Stimulated activated CD8-positive, alpha-beta memory T cell treated with anti-CD3 and anti-CD28 coated beads, Interleukin-15, amount 100 ng/mL, for 1 hour (primary cell): Measurements from ENCODE around the gene SLC2A5.
"Not testable (repeated sequence)": the region's sequence is repeated elsewhere in the genome, so short reads cannot be mapped to it uniquely, and the experiment has no call there.

Experiments
- DNase-seq: peaks from one replicate; pipeline ENCODE4 v3.0.0-alpha.2; 2020; ENCODE audit warnings: low read depth

Gene SLC2A5

GRCh38 chr1:9005395-9005708 lies 64.1 kb downstream of the SLC2A5 start:
- no peak for DNase-seq

- peak; percentile 75 for DNase-seq
Observed at GRCh38 chr1:9004700-9005394, 64.6 kb downstream of the SLC2A5 start.

- no peak for DNase-seq
Observed at GRCh38 chr1:9004031-9004699, 65.3 kb downstream of the SLC2A5 start.

DNA sequence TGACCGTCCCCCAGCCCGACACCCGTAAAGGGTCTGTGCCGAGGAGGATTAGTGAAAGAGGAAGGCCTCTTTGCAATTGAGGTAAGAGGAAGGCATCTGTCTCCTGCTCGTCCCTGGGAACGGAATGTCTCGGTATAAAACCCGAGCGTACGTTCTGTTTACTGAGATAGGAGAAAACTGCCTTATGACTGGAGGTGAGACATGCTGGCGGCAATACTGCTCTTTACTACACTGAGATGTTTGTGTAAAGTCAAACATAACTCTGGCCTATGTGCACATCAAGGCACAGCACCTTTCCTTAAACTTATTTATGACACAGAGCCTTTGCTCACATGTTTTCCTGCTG lies 67.2 kb downstream of the SLC2A5 start:
- DNase-seq, result not testable (repeated sequence)

DNA sequence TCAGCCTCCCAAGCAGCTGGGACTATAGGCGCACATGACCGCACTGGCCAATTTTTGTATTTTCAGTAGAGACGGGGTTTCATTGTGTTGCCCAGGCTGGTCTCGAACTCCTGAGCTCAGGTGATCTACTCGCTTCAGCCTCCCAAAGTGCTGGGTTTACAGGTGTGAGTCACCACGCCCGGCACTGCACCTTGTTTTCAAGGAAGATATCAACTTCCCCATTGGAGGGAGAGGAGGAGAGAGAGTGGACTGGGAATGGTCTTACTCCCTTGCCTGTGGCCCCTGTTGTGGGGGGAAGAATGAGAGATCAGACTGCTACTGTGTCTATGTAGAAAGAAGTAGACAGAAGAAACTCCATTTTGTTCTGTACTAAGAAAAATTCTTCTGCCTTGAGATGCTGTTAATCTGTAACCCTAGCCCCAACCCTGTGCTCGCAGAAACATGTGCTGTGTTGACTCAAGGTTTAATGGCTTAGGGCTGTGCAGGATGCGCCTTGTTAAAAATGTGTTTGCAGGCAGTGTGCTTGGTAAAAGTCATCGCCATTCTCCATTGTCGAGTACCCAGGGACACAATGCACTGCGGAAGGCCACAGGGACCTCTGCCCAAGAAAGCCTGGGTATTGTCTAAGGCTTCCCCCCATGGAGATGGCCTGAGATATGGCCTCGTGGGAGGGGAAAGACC lies 67.8 kb downstream of the SLC2A5 start:
- DNase-seq, result not testable (repeated sequence)

DNA sequence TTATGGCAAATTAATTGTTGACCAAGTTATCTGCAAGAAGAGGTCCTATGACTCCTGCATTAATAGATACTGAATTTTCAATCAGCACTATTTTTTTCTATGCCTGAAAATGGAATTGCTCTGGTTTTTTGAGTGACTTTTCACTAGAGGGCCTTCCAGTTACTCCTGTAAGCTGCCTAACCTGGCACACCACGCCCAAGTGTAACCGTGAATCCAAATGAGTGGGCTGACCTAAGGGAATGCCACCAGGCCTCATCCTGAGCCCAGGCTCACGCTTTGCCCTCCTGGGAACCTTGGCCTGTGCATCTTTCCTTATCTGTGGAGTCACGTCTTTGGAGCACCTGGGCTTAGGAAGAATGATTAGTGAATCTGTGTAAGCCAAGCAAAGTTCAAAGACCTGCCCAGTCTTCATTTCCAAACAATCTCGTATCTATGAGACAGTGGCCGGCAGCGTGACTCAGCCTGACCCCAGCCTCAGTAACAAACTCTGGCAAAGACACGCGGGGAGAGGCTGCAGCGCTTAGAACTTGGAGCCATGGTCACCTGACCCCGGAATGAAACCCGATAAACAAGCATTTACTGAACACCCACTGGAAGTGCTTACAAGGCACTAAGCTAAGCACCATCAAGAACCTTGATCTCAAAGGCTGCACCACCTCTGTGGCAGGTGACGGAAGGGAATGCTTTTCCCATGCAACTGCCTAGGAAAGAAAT lies 75.3 kb downstream of the SLC2A5 start:
- DNase-seq, result not testable (repeated sequence)

GRCh38 chr1:8992936-8993687 lies 76.3 kb downstream of the SLC2A5 start:
- DNase-seq, result no peak

DNA sequence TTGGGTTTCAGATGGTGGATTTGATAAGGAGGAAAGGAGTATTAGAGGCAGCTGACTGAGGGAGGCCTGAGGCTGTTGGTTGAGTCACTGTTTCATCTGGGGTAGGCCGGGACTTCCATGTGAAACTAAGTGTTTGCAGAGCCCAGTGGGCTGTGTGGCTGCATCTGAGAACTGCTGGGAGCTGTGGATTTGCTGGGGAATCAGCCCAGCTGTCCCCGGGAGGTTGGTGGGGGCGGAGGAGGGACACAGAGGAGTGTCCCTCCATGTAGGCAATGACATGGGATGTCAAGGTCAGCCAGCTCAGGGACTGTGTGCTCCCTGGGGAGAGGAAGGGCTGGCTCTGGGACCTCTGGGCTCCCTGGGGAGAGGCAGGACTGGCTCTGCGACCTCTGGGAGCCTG lies 79.6 kb downstream of the SLC2A5 start:
- no peak for DNase-seq

DNA sequence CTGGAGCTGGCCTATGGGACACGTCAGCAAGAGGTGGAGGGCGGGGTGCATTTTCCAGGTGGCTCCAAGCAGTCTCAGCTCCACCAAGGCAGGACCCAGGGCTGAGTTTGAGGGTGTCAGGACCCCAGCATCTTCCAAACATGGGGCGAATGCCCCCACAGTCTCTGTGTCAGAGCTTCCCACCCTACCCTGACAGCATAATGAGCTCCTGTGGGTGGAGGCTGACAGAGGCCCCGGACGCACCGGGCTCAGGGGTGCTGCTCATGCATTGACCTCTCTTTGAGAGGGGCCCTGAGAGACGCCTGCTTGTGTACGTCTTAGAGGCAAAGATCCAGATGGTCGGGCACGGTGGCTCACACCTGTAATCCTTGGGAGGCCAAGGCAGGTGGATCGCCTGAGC lies 80.4 kb downstream of the SLC2A5 start:
- no peak for DNase-seq

GRCh38 chr1:8988618-8988967 lies 80.8 kb downstream of the SLC2A5 start:
- no peak for DNase-seq

- DNase-seq, result peak; percentile 55
Observed at GRCh38 chr1:8987881-8988617, 81.4 kb downstream of the SLC2A5 start.

- no peak for DNase-seq
Observed at GRCh38 chr1:8986814-8987190, 82.6 kb downstream of the SLC2A5 start.

DNA sequence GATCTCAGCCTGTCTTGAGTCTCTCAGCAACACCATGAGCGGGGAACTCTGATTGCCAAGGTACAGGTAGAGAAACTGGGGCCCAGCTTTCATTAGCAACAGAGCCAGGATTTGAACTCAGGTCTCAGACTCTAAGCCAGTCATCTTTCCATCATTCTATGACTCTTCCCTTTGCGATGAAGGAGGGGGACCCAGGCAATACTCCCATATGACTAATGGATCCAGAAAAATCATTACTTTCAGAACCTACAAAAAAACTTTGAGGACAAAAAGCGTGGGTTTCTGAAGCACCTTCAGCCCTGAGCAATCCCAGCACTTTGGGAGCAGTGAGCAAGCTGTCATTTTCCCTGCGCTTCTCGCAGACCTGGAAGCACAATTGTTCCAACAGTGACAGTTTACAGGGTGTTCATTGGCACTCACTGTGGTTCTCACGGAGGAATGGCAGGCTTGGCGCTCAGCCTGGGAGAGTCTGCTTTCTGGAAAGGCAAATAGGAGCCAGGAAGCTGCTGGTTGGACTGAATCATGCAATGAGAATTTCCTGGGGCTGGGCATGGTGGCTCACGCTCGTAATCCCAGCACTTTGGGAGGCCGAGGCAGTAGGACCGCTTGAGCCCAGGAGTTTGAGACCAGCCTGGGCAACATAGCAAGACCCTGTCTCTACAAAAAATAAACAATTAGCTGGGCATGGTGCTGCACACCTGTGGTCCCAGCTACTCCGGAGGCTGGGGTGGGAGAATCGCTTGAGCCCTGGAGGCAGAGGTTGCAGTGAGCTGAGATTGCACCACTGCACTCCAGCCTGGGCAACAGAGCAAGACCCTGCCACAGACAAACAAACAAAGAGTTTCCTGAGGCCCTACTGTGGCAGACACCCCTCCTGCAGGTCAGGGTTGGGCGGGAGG lies 83.3 kb downstream of the SLC2A5 start:
- no peak for DNase-seq
